Esophagus muscularis mucosa (tissue), 4 donors: ENCODE results near the gene SLFN14.

Experiments
- CTCF ChIP-seq, 3 experiments: fragments of 200-600 bp in 2 of 3; fragments of 450-650 bp in 1 of 3; sonication (generic) in 2 of 3; IDR thresholded peaks; one replicate each; pipeline ENCODE4 v1.5.1; 2017 to 2019; ENCODE audit warnings: antibody characterized with exemption in 3 of 3, mild to moderate bottlenecking in 2 of 3, moderate library complexity in 1 of 3
- EP300 ChIP-seq: sonication (generic); formaldehyde crosslinking; IDR thresholded peaks from one replicate; pipeline ENCODE4 v1.6.1; 2017; ENCODE audit warnings: antibody characterized with exemption
- POLR2A ChIP-seq: fragments of 450-650 bp; IDR thresholded peaks from one replicate; pipeline ENCODE4 v1.6.1; 2017; ENCODE audit warnings: antibody characterized with exemption, moderate library complexity, mild to moderate bottlenecking, low read depth

GRCh38 chr17:35539659-35540026 is 21.0 kb downstream of the SLFN14 start:
- TF ChIP-seq CTCF (IDR thresholded peaks at IDR 0.05) (no peak), EP300 (no peak), POLR2A (no peak)
